HPDE6-E6E7 (cell line): ENCODE measurements around the gene PAPSS2.
"Not testable (repeated sequence)": the region's sequence is repeated elsewhere in the genome, so short reads cannot be mapped to it uniquely, and the experiment has no call there.

Experiments used
- DNase-seq: peaks from one replicate; pipeline ENCODE4 v3.0.0; 2011; ENCODE audit warnings: missing footprints; ENCODE audit errors: extremely low spot score

PAPSS2 gene

DNA sequence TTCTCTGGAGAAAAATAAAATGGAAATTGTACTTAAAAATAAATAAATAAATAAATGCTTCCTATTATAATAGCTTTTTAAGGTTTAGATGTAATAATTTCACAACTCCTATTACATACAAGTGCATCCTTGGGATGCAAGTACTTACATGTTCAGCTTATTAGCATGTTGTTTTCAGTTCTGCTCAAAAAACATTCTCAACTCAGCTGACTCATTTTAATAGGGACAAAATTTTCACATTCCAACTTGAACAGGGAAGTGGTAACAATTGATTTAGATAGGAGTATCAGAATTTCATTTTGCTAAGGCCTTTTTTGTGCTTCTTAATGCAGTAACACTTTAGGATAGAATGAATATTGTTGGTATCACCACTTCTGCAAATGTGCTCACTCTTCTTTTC is 16.7 kb upstream of the PAPSS2 start:
- DNase-seq: no peak

DNA sequence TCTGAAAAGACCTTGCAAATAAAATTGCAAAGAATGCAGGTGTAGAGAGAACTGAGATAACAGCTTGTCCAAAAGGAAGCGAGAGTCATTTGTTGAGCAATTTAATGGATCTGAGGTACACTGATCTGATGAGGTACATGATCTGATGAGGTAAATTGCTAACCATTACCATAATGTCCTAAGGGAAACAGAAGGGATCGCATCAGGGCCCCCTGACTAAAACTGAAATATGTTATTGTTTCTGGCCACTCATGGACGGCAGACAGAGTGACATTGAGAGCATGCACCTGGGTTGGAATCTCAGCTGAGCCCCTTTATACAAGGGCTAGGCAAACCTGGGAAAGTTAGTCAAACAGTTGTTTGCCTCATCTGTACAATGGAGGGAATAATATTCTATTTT is 15.8 kb upstream of the PAPSS2 start:
- no peak for DNase-seq

DNA sequence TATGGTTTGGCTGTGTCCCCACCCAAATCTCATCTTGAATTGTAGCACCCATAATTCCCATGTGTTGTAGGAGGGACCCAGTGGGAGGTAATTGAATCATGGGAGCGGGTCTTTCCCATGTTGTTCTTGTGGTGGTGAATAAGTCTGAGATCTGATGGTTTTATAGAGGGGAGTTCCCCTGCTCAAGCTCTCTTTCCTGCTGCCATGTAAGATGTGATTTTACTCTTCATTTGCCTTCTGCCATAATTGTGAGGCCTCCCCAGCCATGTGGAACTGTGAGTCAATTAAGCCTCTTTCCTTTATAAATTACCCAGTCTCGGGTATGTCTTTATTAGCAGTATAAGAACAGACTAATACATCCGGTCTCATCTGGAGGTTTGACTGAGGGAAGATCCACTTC is 15.2 kb upstream of the PAPSS2 start:
- not testable (repeated sequence) for DNase-seq

DNA sequence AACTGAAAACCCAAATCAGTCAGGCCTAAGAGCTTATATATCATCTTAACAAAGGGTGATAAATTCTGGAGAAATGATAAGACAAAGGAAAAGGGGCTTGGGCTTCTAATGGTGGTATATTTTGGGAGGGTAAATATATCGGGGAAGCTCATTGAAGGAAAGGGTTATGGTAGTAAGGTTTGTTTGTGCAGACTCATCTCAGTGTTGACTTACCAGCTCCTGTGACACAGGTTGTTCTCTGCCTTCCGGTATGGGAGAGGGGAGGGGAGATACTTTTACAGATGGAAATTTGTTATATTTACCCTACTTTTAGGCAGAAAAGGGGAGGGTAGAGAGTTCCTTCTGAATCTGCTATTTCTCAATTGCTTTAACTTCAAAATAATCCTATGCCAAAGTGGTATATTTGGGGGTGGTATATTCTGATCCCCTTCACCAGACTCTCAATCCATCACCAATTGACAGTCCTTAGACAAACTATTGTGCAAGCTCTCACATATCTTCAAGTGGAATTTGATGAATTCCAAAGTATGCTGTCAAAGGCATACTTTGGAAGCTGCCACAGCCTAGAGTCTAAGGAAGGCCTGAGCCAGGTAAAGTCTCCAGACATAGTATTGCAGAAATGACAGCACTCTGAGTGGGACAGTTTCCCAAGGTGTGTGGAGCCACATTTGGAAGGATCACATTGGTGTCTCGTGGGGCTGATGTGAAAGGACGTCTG is 13.3 kb upstream of the PAPSS2 start:
- DNase-seq: no peak

DNA sequence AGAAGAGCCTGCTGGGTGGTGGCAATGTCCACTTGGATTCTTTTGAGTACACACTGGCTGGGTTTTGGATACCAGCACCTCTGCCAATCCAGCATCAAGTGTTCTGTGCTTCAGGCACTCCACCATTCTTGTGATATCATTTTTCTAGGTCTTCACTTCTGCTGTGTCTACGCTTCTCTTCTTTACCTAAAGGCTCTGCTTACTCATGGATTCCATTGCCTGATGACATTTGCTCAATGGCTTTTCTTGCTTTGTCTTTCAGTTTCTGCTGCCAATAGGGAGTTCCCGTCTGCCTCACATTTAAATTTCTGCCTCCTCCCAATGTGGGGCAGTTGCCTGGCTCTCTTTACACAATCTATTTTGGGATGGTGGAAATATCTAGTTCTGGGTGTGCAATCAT is 12.7 kb upstream of the PAPSS2 start:
- DNase-seq: no peak

DNA sequence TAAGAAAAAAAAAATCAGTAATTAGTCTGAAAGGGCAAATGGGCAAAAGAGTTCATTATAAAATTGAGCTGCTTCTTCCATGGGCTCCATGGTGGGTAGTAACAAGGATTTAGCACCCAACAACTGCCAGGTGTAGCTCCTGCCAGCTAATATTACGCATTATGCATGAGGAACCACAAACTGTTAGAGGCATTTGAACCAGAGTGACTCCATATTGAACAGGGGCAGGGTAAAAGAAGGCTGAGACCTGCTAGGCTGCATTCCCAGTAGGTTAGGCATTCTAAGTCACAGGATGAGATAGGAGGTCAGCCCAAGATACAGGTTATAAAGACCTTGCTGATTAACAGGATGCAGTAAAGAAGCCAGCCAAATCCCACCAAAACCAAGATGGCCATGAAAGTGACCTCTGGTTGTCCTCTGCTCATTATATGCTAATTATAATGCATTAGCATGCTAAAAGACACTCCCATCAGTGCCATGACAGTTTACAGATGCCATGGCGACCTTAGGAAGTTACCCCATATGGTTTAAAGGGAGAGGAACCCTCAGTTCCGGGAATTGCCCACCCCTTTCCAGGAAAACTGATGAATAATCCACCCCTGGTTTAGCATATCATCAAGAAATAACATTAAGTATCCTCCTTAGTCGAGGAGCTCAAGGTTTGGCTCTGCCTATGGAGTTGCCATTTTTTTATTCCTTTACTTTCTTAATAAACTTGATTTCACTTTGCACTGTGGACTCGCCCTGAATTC is 8.7 kb upstream of the PAPSS2 start:
- no peak for DNase-seq

DNA sequence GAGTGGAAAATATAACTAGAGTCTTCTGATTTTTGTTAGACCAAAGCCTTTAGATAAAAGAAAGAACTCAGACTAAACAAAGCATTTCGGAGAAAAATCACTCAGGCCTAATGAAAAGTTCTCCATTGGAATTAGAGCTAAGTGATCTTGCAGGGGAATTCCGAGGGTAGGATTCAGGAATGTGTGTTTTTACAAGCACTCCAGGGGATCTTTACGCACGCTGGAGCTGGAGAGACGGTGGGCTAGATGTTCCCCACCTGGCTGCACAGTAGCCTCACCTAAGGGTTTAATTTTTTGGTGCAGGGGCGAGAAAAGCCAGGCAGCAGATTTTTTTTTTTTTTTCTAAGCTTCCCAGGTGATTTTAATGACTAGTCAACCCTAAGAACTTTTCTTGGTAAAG is 7.9 kb upstream of the PAPSS2 start:
- no peak for DNase-seq

DNA sequence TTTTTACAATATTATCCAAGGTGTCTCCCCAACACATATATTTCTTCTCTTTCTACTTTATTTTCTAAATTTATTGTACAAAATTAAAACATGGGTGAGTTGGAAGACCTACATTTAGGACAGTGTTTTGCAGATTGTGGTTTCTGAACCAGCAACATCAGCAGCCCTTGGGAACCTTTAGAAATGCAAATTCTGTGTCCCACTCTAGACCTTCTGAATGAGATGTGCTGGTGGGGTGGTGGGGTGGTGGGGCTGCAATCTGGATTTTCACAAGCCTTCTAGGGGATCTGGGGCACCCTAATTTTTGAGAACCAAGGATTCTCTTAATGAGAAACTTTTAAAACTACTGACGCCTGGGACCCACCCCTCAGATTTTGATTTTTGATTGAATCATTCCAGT is 7.4 kb upstream of the PAPSS2 start:
- DNase-seq: no peak

DNA sequence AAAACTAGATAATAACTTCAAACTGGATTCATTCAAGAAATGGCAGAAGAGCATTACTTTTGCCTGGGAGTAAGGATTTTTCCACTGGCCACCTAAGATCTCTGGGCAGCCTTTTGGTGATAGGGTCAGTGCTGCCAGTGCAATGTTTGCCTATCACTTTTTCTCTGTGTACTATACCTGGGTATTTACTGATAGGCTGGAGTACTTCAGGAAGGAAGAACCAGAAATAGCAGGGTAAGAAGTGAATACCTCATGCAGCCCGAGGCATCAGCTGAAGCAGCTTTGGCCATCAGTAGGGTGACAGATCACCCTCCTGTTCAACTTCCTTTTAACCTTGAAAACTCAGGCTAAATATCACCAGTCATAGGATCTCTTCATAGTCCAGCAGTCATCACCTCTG is 5.5 kb upstream of the PAPSS2 start:
- no peak for DNase-seq

DNA sequence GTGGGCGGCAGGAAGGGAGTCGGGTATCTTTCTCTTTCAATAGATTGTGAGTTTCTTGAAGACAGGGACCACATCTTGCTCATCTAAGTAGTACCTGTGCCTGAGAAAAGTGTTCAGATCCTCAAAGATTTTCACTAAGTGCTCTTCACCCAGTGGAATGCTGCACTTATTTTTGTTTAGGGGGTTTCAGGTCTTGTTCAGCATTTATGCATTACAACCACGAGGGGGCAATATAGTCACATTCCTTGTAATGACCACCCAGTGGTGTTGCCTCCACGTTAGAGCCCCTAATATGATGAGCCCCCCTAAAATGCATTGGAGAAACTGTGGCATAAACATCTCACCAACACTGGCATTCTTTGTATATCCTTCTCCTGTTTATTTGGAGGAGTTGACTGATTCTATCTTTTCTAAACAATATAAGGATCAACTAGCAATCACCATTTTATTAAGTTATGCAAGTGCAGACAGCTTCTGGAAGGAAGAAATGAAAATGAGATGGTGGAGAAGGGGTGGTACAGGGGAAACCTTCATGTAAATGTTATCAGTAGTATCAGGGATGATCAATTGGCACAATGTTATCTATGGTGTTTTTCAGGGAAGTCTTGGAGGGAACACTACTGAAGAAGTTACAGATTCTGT is 3.1 kb upstream of the PAPSS2 start:
- no peak for DNase-seq

DNA sequence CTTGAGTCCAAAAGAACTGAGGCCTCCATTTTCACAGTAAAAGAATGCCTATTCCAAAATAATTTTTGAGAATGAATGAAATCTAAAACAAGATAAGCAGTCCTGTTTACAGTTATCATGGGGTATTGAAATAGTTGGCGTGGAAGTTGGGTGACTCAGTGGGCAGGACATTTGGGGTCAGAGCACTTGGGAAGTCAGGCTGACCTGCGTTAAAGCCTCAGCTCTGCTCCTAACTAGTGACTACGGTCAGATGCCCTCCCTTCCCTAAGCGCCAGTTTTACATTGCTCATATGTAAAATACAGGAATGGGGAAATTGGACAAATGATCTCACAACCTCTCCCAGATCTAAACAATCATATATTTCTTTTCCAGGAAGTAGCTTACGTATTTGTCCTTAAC is 2.3 kb upstream of the PAPSS2 start:
- DNase-seq: no peak

DNA sequence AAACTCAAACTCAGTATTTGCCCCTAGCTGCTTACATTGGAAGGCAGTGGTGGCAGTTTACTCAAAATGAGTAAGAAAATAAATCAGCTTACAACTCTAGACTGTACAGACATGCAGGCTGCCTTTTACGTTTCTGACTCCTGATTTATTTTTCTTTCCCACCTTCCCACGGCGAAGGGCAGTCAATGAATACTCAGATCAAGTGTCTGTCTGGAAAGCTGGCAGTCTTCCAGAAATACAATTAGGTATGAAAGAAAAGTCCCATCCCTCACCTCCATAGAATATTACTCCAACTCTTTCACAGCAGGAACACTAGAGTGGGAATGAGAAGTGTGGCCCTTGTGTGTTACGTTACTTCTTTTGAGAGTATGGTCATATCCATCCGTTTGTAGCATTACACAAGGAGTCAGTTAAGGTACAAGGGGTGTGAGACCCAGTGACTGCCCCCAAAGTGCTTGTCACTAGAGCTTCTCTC is 1.3 kb upstream of the PAPSS2 start:
- DNase-seq: no peak

DNA sequence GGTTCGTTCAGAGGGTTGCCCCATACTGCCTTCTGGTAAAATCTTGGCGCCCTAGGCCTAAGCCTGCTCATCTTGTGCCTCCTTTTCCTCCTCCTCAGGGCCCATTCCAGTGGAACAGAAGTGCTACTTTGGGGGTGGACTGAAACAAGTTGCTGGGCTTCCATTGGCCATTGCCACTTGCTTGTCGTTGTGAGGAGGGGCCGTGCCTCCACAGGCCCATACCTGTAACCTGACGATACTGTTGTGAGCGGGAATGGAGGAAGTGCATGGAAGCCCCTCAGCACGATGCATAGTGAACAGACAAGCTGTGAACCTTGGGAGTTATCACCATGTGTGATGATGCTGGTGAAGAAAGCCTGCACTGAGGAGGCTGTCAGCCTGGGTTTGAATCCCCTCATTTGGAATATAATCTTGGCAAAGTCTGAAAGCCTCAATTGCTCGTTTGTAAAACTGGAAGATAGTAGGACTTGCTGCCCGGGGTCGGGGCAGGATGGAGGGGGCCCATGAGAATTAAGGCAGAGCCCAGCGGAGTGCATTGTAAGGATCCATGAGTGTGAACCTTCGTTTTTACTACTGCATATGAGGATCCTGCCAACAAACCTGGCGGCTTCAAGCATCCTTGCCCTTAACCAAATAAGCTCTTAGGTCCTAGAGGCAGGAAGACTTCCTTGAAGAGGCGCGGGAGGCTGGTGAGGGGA is 671 bp upstream of the PAPSS2 start:
- no peak for DNase-seq

DNA sequence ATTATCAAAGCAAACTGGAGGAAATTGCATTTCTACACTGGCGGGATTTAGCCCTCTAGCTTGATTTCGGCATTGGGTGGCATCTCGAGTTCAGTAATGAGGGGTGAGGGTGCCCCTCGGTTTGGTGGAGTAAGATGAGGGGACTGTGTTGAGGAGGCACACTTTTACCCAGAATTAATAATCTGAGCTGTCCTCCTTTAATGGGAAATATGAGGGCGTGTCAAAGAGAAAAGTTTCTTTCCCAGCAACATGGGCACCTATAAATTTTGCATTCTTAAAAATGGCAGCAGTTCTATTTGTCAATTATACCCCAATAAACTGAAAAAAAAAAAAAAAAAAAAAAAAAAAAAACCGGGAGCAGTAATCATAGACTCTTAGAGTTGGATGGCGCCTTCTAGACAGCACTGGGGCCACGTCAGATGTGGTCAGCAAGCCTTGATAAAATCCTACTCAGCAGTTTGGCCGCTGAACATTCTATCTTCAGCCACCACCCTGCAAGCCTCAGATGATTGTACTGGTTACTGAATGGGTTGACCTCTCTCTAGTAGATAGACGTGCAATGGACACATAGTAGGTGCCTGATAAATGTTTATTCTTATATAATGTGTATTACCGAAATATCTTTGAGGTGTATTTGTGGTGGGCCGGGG is 931 bp downstream of the PAPSS2 start:
- no peak for DNase-seq

DNA sequence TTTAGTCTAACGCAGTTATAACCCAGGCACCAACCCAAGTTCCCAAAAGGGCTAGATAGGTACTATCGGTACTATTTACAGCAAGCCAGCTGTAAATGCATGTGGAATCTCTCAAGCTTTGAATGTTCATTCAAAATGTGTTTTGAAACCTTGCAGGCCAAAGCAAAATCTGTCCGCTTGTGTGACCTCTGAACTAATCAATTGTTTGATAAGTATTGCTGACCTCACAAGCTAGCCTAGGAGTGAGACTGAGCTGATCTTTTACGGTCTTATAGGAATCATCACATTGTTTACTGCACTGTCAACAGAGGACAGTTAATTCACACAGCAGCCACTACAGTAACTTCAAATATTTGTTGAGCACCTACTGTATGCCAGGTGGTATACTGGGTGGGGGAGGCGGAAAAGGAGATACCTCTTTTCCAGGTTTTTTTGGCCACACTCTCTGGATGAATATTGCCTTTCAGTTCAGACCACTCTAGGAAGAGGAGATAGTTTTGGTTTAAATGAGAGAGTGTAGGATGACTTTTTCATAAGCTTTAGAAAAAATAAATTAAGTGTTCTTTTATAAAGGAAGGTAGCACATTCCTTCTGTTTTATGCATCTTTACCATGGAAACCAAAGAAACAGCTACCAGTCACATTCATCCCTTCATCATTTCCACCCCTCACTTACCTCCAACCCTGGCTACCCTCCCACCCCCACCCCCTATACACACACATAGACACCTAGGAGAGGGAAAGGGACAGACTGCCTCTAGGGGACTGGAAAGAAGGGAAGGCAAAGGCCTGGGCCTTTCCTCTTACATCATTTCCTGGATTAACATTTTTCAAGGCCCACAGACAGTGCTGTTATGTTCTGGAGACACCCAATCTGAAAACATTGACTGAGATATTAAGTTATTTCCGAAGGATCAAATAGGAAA is 2.4 kb downstream of the PAPSS2 start:
- DNase-seq: no peak

DNA sequence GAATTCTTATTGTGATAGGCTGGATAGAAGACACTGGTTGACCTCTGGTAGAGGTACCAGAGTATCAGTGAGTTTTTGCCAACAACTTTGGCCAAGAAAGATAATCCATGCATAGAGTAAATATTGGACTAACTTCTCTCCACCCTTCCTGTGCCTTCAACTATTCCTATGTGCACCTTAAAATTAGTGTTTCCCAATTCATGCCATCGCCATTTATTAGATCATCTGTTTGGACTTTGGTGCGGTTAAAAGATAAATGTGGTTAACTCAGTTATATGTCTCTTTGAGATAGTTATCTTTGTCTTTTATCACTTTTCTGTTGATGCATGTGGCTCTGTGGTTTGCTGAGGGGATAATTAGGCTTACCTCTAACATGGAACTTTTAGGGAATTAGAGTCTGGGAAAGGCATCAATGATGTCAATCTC is 4.6 kb downstream of the PAPSS2 start:
- no peak for DNase-seq

DNA sequence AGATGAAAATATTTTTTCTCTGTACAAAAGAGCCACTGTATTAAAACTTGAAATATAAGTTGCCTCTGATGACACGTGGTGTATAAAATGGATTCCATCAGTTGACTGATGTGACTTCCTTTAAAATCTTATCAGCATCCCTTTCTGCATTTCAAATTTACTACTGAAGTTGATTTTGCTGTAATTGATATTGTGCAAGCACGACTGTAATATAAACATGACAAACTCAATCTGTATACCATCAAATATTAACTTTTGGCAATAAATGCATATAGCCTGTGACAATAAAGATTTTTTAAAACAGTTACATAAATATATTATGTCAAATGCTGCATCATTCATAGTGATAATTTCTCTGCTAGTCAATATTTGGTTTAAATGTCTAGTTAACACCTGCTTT is 7.8 kb downstream of the PAPSS2 start:
- DNase-seq: no peak

DNA sequence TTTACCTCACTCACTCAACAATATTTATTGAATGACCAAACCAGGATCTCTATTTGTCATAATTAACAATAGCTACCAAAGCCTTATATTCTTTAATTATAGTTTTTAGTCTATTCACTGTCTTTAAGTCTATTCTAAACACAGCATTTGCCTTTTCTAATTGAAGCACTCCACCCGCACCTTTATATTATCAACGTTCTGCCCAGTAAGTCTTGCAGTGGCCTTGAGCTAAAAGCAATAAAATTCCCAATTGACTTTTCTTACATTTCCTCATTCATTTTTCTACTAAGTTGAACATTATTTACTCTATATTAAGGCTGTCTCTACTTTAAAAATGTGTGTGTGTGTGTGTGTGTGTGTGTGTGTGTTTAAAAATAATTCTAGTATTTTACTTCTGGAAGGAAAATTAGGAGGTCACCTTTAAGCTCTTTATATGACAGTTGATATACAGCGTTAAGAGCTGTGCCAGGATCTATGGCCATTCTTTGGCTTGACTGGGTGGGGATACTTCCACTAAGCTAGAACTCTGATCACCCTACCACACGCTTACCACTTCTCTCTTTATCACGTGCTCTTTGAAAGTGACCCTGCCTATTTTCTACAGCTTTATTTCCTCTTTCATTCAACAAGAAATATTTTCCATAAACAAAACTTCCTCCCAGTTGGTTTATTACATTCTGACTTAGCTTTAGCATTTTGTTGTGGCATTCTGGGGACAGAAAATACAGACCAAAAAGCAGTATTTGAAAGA is 8.8 kb downstream of the PAPSS2 start:
- DNase-seq: no peak

DNA sequence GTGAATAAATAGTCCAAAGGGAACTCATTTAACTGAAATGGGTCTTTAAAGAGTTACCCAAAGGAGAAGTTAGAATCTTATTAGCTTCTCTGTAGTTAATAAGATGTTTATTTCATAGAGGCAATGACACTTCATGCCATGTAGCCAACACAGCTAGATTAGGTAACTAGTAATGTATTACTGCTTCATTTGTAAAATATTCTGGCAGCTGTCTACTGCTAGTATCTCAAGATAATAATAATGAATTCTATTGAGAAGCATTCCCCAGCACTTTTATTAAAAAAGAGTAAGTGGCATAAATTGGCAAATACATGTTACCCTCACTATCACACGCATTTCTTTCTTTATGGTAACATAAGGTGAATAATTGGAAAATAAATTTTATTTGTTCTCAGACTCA is 10.1 kb downstream of the PAPSS2 start:
- no peak for DNase-seq

DNA sequence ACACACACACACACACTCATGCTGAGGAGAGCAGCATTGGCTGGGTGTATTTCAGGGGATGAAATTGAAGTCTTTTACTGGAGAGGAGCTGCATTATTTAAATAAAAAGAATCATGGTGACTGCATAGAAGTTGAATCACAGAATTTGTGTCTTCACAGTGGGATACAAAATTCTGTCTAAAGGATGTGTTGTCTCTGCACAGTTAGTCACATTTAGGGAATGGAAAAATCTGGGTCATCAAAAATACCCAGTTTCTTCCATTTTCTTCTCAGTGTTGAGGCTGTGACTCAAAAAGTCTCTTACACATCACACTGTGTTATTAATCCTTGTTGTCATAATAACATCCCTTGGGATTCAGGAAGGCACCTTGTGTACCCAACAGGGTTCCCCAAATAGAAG is 10.9 kb downstream of the PAPSS2 start:
- no peak for DNase-seq
